Lower lobe of right lung (tissue), 2 donors: Measurements from ENCODE around the gene WFDC9. TPM values are rescaled to one million over a fixed set of nuclear protein-coding genes. Genes with fewer than 3 reads are reported as not detected.
A peak's percentile ranks its signal among the peaks of the same experiment; 100 is the strongest.
"Not testable (repeated sequence)": the region's sequence is repeated elsewhere in the genome, so short reads cannot be mapped to it uniquely, and the experiment has no call there.

ENCODE experiments used
- ATAC-seq, 2 donors: fragments of 200-7000 bp; cut with Tn5 transposase; one replicate each; pipeline ENCODE4 v1.9.1; 2020 to 2022; ENCODE audit warnings: mild to moderate bottlenecking in 2 of 2, moderate library complexity in 2 of 2
- DNase-seq: peaks from one replicate; pipeline ENCODE4 v3.0.0-alpha.2; 2020
- H3K27ac ChIP-seq: fragments of 200-600 bp; one replicate; pipeline ENCODE4 v1.8.0; 2022
- H3K27me3 ChIP-seq: fragments of 200-600 bp; one replicate; pipeline ENCODE4 v1.8.0; 2022; ENCODE audit warnings: low read depth
- H3K36me3 ChIP-seq: fragments of 200-600 bp; one replicate; pipeline ENCODE4 v1.8.0; 2022; ENCODE audit warnings: mild to moderate bottlenecking
- H3K4me1 ChIP-seq: fragments of 200-600 bp; one replicate; pipeline ENCODE4 v1.8.0; 2022
- H3K4me3 ChIP-seq: fragments of 200-600 bp; one replicate; pipeline ENCODE4 v1.8.0; 2022; ENCODE audit warnings: mild to moderate bottlenecking
- H3K9me3 ChIP-seq: fragments of 200-600 bp; one replicate; pipeline ENCODE4 v1.8.0; 2022
- CTCF ChIP-seq: fragments of 200-600 bp; IDR thresholded peaks from one replicate; pipeline ENCODE4 v1.8.0; 2022; ENCODE audit warnings: antibody characterized with exemption, mild to moderate bottlenecking
- intact Hi-C: fragments of 100-400 bp; cut with DNase I; formaldehyde crosslinking; loops from one replicate; pipeline ENCODE4 v1.11.0; 2022
- long read RNA-seq: library from polyadenylated mRNA; unstranded; transcript quantifications from one replicate; pipeline ENCODE4 v2.0.0, GENCODE V29; 2021
- total RNA-seq: library from RNA; stranded (reverse); fragmentation: NEBNext Ultra II Directional; extraction: Animal tissue kit (Norgen Biotek cat#: 25700); gene quantifications from one replicate; pipeline ENCODE4 v1.2.1, GENCODE V29; 2021
- donor health status: DM: no; HTN: yes; CAD: no; lungs with severe emphysema.

The WFDC9 gene
- not detected for total RNA-seq
- long read RNA-seq, partial matches to known transcripts, result 0 of 1 reads
- long read RNA-seq, other reads (novel, unspliced or antisense), result 1 of 1 reads

DNA sequence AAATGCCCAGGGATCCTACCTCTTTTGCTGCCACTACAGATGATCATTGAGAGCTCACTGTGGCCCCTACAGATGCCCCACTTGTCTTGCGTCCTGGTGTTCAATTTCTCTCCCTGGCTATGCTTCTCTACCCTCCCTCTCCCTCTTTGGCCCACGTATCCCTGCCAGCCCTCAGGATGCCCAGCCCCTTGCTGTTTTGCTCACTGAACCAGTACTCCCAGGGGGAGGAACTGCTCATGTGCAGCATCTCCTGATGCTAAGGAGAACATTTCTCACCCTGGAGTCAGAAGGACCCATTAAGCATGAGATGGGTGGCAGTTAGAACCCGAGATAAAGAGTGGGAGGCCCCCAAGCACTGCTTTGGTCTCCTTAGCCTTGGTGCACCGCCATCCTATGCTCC, at the start of gene WFDC9:
Gene WFDC9, minus strand, starts transcription at position 101 of the 400 bp plus-strand sequence. CDS start 21,103 bp downstream, outside the sequence.
- no peak within 1 kb of the TSS for H3K27ac ChIP-seq
- H3K27me3 ChIP-seq, result no peaks in the 10 kb centered on the region
- H3K36me3 ChIP-seq, result no peaks in the 10 kb centered on the region
- ATAC-seq (no peak), DNase-seq (no peak)
- intact Hi-C loops, result no loop called here
- no peak for TF ChIP-seq CTCF
- H3K9me3 ChIP-seq, result no peaks in the 10 kb centered on the region
- H3K4me1 ChIP-seq, result peaks cover 9% of the 10 kb centered on the region
- no peak within 1 kb of the TSS for H3K4me3 ChIP-seq

DNA sequence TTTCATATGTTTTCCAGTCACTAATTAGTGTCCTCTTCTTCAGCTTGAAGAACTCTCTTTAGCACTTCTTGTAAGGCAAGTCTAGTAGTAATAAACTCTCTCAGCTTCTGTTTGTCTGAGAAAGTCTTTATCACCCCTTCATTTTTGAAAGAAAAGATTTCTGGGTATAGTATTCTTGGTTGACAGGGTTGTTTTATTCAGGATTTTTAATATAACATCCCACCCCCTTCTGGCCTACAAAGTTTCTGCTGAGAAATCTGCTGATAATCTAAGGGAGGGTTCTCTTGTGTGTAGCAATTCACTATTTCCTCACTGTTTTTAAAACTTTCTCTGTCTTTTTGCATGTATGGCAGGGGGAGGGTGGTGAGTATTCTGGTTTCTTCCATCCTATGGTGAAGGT, 48.6 kb upstream of the WFDC9 start:
- no peak for DNase-seq
- Histone ChIP-seq H3K36me3 (no peaks in the 10 kb centered on the region), H3K4me3 (no peak overlapping the region), H3K9me3 (peaks cover 23% of the 10 kb centered on the region), H3K27ac (no peak overlapping the region), H3K4me1 (no peaks in the 10 kb centered on the region), H3K27me3 (no peaks in the 10 kb centered on the region)
- no peak for TF ChIP-seq CTCF
- ATAC-seq, result no peak
- intact Hi-C loops, result no loop called here

GRCh38 chr20:45672765-45673164, 41.7 kb upstream of the WFDC9 start:
- Histone ChIP-seq H3K4me3 (no peak overlapping the region), H3K9me3 (no peaks in the 10 kb centered on the region), H3K36me3 (no peaks in the 10 kb centered on the region), H3K27me3 (no peaks in the 10 kb centered on the region), H3K27ac (no peak overlapping the region), H3K4me1 (no peaks in the 10 kb centered on the region)
- intact Hi-C loops, result no loop called here
- ATAC-seq (no peak), DNase-seq (no peak)
- TF ChIP-seq CTCF, result no peak

GRCh38 chr20:45670139-45670538, 39.1 kb upstream of the WFDC9 start, which contains the start of gene WFDC11:
TSS of gene WFDC11 (minus strand) at chr20:45670239. CDS start at chr20:45650600, 19,639 bp downstream.
- no peak for DNase-seq
- H3K9me3 ChIP-seq, result no peaks in the 10 kb centered on the region
- no peak within 1 kb of the TSS for H3K4me3 ChIP-seq
- H3K36me3 ChIP-seq, result no peaks in the 10 kb centered on the region
- no peak for TF ChIP-seq CTCF
- no peak within 1 kb of the TSS for H3K27ac ChIP-seq
- intact Hi-C loops, result no loop called here
- no peak for ATAC-seq
- peaks cover 3% of the 10 kb centered on the region for H3K27me3 ChIP-seq
- no peaks in the 10 kb centered on the region for H3K4me1 ChIP-seq

DNA sequence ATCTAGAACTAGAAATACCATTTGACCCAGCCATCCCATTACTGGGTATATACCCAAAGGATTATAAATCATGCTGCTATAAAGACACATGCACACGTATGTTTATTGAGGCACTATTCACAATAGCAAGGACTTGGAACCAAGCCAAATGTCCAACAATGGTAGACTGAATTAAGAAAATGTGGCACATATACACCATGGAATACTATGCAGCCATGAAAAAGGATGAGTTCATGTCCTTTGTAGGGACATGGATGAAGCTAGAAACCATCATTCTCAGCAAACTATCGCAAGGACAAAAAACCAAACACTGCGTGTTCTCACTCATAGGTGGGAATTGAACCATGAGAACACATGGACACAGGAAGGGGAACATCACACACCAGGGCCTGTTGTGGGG, 26.0 kb upstream of the WFDC9 start:
- H3K4me1 ChIP-seq, H3K27me3 ChIP-seq, intact Hi-C loops, H3K9me3 ChIP-seq, ATAC-seq, DNase-seq, H3K36me3 ChIP-seq, H3K4me3 ChIP-seq, H3K27ac ChIP-seq: not testable (repeated sequence)

GRCh38 chr20:45651726-45652125, 20.6 kb upstream of the WFDC9 start:
- H3K9me3 ChIP-seq, H3K4me1 ChIP-seq, H3K4me3 ChIP-seq, intact Hi-C loops, H3K36me3 ChIP-seq, H3K27ac ChIP-seq, ATAC-seq, H3K27me3 ChIP-seq: not testable (repeated sequence)
- peak; percentile 76 for DNase-seq
